Fibroblast of villous mesenchyme (primary cell): Measurements from ENCODE around the gene XK. TPM values are rescaled to one million over a fixed set of nuclear protein-coding genes. Genes with fewer than 3 reads are reported as not detected.

Experiments
- DNase-seq: peaks from one replicate; pipeline ENCODE4 v3.0.0-alpha.2; 2010; ENCODE audit warnings: low read depth
- H3K4me3 ChIP-seq: 2 replicates; pipeline ENCODE4 v1.5.1; 2011; ENCODE audit warnings: low read depth, mild to moderate bottlenecking, low read length
- total RNA-seq: library from RNA; depleted of rRNA; stranded (reverse); fragments of >200 nt; gene quantifications from 2 replicates; pipeline ENCODE4 v1.2.3, GENCODE V29; 2012
- TF ChIP-seq, protein P1 (sequence below): IDR thresholded peaks from 2 replicates; pipeline ENCODE4 v1.5.1; 2012; ENCODE audit warnings: low read depth, mild to moderate bottlenecking, low read length; ENCODE audit not compliant: insufficient read depth

The XK gene
- total RNA-seq, 1 donor: 0.86 TPM

DNA sequence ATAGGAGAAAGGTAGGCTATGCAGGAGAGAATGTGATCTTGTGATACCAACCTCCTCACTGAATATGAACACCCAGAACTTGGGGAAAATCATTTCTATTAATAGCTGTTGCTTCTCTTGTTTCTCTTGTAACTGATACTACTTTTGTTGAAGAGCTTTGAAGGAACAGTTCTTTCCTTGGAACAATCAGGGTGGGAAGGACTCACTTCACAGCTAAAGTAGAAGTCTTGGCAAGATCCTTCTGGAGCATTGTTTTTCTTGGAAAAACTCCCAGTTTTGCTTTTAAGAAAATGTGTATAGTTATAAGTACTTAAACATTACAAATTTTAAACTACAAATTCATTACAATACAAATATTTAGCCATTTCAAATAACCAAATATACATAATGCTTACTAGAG lies 19.1 kb upstream of the XK start:
- no peak overlapping the region for H3K4me3 ChIP-seq
- DNase-seq: no peak
- TF ChIP-seq, protein P1, sequence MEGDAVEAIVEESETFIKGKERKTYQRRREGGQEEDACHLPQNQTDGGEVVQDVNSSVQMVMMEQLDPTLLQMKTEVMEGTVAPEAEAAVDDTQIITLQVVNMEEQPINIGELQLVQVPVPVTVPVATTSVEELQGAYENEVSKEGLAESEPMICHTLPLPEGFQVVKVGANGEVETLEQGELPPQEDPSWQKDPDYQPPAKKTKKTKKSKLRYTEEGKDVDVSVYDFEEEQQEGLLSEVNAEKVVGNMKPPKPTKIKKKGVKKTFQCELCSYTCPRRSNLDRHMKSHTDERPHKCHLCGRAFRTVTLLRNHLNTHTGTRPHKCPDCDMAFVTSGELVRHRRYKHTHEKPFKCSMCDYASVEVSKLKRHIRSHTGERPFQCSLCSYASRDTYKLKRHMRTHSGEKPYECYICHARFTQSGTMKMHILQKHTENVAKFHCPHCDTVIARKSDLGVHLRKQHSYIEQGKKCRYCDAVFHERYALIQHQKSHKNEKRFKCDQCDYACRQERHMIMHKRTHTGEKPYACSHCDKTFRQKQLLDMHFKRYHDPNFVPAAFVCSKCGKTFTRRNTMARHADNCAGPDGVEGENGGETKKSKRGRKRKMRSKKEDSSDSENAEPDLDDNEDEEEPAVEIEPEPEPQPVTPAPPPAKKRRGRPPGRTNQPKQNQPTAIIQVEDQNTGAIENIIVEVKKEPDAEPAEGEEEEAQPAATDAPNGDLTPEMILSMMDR: no peak

DNA sequence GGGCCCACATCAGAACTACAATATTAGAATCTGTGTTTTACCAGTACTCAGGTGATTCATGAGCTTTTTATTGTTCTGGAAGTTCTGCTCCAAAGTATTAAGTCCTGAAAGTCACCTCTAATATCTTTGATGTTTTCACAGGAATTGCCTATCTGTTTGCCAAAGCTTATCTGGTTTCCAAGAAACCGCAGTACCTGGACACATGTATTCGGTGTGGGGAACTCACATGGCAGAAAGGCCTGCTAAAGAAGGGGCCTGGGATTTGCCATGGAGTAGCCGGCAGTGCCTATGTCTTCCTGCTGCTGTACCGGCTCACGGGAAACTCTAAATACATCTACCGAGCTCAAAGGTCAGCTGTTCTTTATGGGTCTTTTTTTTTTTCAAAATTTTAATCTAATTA lies 18.4 kb upstream of the XK start:
- no peak for DNase-seq
- no peak overlapping the region for H3K4me3 ChIP-seq
- TF ChIP-seq, protein P1: no peak

DNA sequence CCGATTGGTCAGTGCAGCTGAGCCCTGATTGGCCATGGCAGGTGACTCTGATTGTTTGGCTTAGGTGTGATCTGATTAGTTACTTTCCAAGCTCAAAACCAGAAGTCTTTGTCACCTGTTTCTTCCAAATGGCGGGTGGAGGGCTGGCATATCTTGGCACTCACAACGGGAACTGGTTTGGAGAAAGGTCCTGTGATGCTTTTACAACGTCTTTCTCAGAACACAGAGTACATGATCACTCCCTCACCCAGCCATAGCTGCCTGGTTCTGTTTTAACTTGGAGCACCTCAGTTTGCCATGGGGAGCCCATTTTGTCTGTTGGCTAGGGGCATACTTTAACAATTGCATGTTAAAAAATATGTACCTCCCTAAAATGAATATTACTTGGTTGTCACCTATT lies 13.0 kb upstream of the XK start:
- no peak overlapping the region for H3K4me3 ChIP-seq
- no peak for DNase-seq
- TF ChIP-seq, protein P1: no peak

DNA sequence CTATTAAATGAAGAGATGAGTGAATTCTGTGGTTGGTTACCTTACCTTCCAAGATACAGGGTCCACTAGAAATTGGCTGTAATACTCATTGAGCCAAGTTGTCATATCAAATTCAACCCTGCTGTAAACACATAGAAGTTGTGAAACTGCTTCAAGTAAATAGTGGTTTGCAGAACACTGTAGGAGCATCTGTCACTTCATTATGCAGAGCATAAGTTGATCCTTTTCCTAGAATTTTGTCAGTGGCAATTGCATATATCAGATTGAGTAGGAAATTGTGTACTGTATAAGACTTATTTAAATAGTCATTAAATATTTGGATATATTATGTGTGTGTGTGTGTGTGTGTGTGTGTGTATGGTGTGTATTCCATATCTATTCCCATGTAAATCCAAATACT lies 8.8 kb upstream of the XK start:
- H3K4me3 ChIP-seq: no peak overlapping the region
- TF ChIP-seq, protein P1: no peak
- DNase-seq: no peak

DNA sequence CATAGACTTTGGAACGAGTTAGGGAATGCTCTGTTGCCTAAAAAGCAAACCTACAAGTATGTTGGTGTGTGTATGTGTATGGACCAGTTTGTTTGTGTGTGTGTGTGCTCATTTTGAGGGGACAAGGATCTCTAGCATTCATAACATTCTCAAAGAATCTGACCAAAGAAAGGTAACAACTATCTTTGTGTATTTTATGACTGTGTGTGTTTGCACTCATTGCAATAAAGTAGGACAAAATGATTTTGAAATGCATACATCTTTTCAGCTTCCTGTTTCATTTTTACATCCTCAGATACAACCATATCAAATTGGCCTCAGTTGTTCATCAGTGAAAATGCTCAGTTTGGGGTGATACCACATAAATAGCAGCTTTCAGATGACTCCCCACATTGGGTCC lies 8.3 kb upstream of the XK start:
- DNase-seq: no peak
- no peak overlapping the region for H3K4me3 ChIP-seq
- TF ChIP-seq, protein P1: no peak

DNA sequence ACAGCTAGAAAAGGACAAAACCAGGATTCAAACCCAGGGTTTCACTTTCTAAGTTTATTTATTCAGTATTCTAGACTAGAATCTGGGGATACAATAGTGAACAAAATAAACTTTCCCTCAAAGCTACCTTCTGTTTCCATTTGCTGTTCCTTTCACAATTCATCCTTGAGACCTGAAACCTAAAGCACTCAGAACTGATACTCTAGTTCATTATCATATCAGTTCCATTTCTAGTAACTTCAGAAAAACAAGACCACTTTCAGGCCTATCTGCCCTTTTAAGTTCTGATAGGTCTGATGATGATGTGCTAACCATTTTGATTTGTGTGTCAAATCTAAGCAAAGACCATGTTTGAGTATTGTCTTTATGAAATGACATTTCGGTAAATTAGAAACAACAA lies 7.8 kb upstream of the XK start:
- H3K4me3 ChIP-seq: no peak overlapping the region
- TF ChIP-seq, protein P1: no peak
- no peak for DNase-seq

DNA sequence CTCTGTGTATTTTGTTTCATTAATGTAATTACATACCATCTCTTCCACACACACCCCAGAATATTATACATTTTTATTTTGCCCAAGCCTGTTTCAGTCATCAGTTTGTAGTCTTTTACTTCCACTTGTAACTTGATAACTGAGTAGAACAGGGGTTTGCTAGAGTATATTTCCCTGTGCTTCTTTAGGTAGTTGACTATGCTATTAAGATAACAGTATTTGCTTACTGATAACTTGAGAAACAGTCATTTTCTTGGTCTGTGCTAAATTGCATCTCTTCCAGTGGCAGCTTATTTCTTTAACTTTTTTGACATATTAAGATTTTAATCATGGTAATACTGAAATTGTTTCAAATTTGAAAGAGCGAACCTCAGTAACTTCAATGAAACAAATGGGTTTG lies 7.0 kb upstream of the XK start:
- TF ChIP-seq, protein P1: no peak
- H3K4me3 ChIP-seq: no peak overlapping the region
- DNase-seq: no peak
